Panc1 (cell line): ENCODE measurements around the gene TMEM45A. TPM values are rescaled to one million over a fixed set of nuclear protein-coding genes. Genes with fewer than 3 reads are reported as not detected.

Source experiments
- ATAC-seq: fragments of 200-7000 bp; cut with Tn5 transposase; 2 replicates; pipeline ENCODE4 v1.9.1; 2020; ENCODE audit warnings: mild to moderate bottlenecking, moderate library complexity
- BruUV-seq: library from RNA; stranded (reverse); fragments of 400-500 nt; replicated peaks from 2 replicates; lab custom pipeline; 2021; lab: Mats Ljungman, UMichigan
- CTCF ChIA-PET: fragments of 300-600 bp; sonication (Branson Sonifier 250); formaldehyde crosslinking; loops from one replicate; lab custom pipeline; 2022; ENCODE audit warnings: antibody characterized with exemption; lab: Charles Lee
- POLR2A ChIA-PET: fragments of 300-600 bp; sonication (Branson Sonifier 250); formaldehyde crosslinking; loops from one replicate; lab custom pipeline; 2022; ENCODE audit warnings: antibody characterized with exemption; lab: Charles Lee
- DNase-seq: peaks from one replicate; pipeline ENCODE4 v3.0.0-alpha.2; 2010; ENCODE audit warnings: low read depth, low spot score
- H3K27ac ChIP-seq: 2 replicates; pipeline ENCODE4 v1.5.1; 2011; ENCODE audit warnings: mild to moderate bottlenecking, low read length, inconsistent platforms
- H3K27me3 ChIP-seq: fragments of 200-500 bp; sonication (Bioruptor generic); 2 replicates; pipeline ENCODE4 v1.6.0; 2014; ENCODE audit warnings: low read length, inconsistent platforms; ENCODE audit not compliant: control insufficient read depth, insufficient read depth
- H3K36me3 ChIP-seq: fragments of 200-500 bp; sonication (Bioruptor generic); 2 replicates; pipeline ENCODE4 v1.5.1; 2014; ENCODE audit warnings: inconsistent platforms, mild to moderate bottlenecking, low read length, moderate library complexity; ENCODE audit not compliant: control insufficient read depth, insufficient read depth
- H3K4me1 ChIP-seq: 2 replicates; pipeline ENCODE4 v1.5.1; 2011; ENCODE audit warnings: inconsistent platforms, mild to moderate bottlenecking, low read length, moderate library complexity; ENCODE audit not compliant: control insufficient read depth, insufficient read depth
- H3K4me3 ChIP-seq, 2 experiments: 2 replicates each; pipeline ENCODE4 v1.5.1; 2011 to 2012; ENCODE audit warnings: low read depth in 2 of 2, low read length in 2 of 2, mild to moderate bottlenecking in 2 of 2, inconsistent platforms in 1 of 2, moderate library complexity in 1 of 2
- H3K9me3 ChIP-seq: fragments of 200-500 bp; sonication (Bioruptor generic); 2 replicates; pipeline ENCODE4 v1.5.1; 2014; ENCODE audit warnings: low read depth, mild to moderate bottlenecking, inconsistent platforms, low read length, moderate library complexity; ENCODE audit not compliant: control insufficient read depth, insufficient read depth
- POLR2AphosphoS5 ChIP-seq: IDR thresholded peaks from 2 replicates; pipeline ENCODE4 v1.6.1; 2012; ENCODE audit warnings: mild to moderate bottlenecking, low read depth, low read length, moderate library complexity
- REST ChIP-seq, 2 experiments: IDR thresholded peaks; 2 replicates each; pipeline ENCODE4 v1.6.1; 2011 to 2012; ENCODE audit warnings: low read depth in 2 of 2, control low read depth in 1 of 2, low read length in 1 of 2, mild to moderate bottlenecking in 1 of 2, moderate library complexity in 1 of 2; ENCODE audit not compliant: insufficient read depth in 1 of 2
- SIN3A ChIP-seq: IDR thresholded peaks from 2 replicates; pipeline ENCODE4 v1.6.1; 2012; ENCODE audit warnings: low read depth, mild to moderate bottlenecking, low read length, moderate library complexity, borderline replicate concordance; ENCODE audit not compliant: insufficient read depth
- TCF7L2 ChIP-seq: IDR thresholded peaks from 2 replicates; pipeline ENCODE4 v1.6.1; 2011; ENCODE audit warnings: mild to moderate bottlenecking, low read depth, low read length, inconsistent platforms
- in situ Hi-C: cut with HindIII; loops from 2 replicates; pipeline ENCODE4 v1.10.0; 2016; ENCODE audit warnings: low sequenced_read_pairs, low pct_unique_long_range_greater_than_20kb
- intact Hi-C: fragments of 100-400 bp; cut with micrococcal nuclease; formaldehyde crosslinking; loops from one replicate; pipeline ENCODE4 v1.10.0; 2022; ENCODE audit not compliant: unreplicated experiment
- total RNA-seq: library from RNA; stranded (reverse); gene quantifications from one replicate; pipeline ENCODE4 v1.2.1, GENCODE V29; 2021; ENCODE audit not compliant: unreplicated experiment
- TF ChIP-seq, protein P1 (sequence below): fragments of 450-650 bp; IDR thresholded peaks from 2 replicates; pipeline ENCODE4 v1.5.1; 2017; ENCODE audit warnings: mild to moderate bottlenecking

TMEM45A gene
- total RNA-seq, 1 experiment from 2014 or later = 8.6 TPM

- Histone ChIP-seq H3K9me3 (no peaks in the 10 kb centered on the region), H3K36me3 (no peaks in the 10 kb centered on the region), H3K4me3 (no peak overlapping the region), H3K4me1 (0 out of 2 replicates have a peak, but pooled peaks cover 3% of the 10 kb centered on the region), H3K27me3 (peaks cover 3% of the 10 kb centered on the region; the same call in 1 of the 2 replicates), H3K27ac (no peak overlapping the region)
- POLR2A ChIA-PET = no interaction called here
- TF ChIP-seq, protein P1, sequence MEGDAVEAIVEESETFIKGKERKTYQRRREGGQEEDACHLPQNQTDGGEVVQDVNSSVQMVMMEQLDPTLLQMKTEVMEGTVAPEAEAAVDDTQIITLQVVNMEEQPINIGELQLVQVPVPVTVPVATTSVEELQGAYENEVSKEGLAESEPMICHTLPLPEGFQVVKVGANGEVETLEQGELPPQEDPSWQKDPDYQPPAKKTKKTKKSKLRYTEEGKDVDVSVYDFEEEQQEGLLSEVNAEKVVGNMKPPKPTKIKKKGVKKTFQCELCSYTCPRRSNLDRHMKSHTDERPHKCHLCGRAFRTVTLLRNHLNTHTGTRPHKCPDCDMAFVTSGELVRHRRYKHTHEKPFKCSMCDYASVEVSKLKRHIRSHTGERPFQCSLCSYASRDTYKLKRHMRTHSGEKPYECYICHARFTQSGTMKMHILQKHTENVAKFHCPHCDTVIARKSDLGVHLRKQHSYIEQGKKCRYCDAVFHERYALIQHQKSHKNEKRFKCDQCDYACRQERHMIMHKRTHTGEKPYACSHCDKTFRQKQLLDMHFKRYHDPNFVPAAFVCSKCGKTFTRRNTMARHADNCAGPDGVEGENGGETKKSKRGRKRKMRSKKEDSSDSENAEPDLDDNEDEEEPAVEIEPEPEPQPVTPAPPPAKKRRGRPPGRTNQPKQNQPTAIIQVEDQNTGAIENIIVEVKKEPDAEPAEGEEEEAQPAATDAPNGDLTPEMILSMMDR = no peak
- TF ChIP-seq TCF7L2 (no peak), REST (IDR thresholded peaks at IDR 0.05; ENCODE audit: insufficient read depth in 1 of 2, low read depth in 2 of 2, low read length in 1 of 2) (no peak), SIN3A (no peak), POLR2AphosphoS5 (no peak)
- no peak for ATAC-seq
- no TSS peak for BruUV-seq
- in situ Hi-C loops (no loop called here), intact Hi-C loops (no loop called here)
- no peak for DNase-seq
- CTCF ChIA-PET = no interaction called here
Observed at GRCh38 chr3:100503448-100503847, 11.0 kb downstream of the TMEM45A start.

- in situ Hi-C loops = no loop called here
- no peak overlapping the region for H3K27ac ChIP-seq
Observed at GRCh38 chr3:100506355-100506754, 13.9 kb downstream of the TMEM45A start.

More at GRCh38 chr3:100506355-100506754, 13.9 kb downstream of the TMEM45A start:
- ATAC-seq (no peak), DNase-seq (no peak)
- no TSS peak for BruUV-seq
- Histone ChIP-seq H3K4me3 (no peak overlapping the region), H3K9me3 (no peaks in the 10 kb centered on the region), H3K4me1 (no peaks in the 10 kb centered on the region), H3K36me3 (no peaks in the 10 kb centered on the region), H3K27me3 (peaks cover 3% of the 10 kb centered on the region; the same call in 1 of the 2 replicates)
- ChIA-PET POLR2A (interaction anchor here (0.7 kb wide), 1 partner anchor 20 kb away, joined by 3 read pairs; no protein-coding TSS in a partner anchor), CTCF (no interaction called here)
- intact Hi-C loops = no loop called here
- TF ChIP-seq, protein P1 = no peak
- TF ChIP-seq TCF7L2 (no peak), SIN3A (no peak), POLR2AphosphoS5 (no peak), REST (IDR thresholded peaks at IDR 0.05; ENCODE audit: insufficient read depth in 1 of 2, low read depth in 2 of 2, low read length in 1 of 2) (no peak)
